ENCODE results near the gene TRMT13. TPM values are rescaled to one million over a fixed set of nuclear protein-coding genes. Genes with fewer than 3 reads are reported as not detected.
A peak's percentile ranks its signal among the peaks of the same experiment; 100 is the strongest.

TRMT13 gene
- total RNA-seq, 1 experiment from 2014 or later, result 12.7 TPM

DNA sequence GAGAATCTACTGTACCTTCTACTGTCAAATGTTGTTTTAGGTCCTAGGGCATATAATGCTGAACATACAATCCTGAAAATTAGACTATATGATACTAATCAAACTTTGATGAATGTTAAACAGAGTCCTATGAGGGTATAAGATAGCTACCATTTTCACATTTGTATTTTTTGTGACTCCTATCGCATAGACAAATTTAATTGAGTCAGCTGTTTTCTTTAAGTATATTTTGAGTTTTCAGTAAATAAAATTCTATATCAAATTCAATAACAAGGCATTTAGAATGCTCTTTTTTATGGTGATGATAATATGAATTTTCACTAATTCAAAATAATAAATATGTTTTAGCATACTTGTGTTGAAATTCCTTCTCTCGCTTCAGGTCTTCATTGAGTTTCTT is 35.1 kb downstream of the TRMT13 start:
- Mint-ChIP-seq H3K4me1 (0 out of 2 replicates have a peak, but pooled peaks cover 3% of the 10 kb centered on the region), H3K36me3 (no peaks in the 10 kb centered on the region), H3K9me3 (peaks cover 12% of the 10 kb centered on the region), H3K27me3 (ENCODE audit: low read depth) (no peaks in the 10 kb centered on the region; the same call in 1 of the 2 replicates), H3K4me3 (no peak overlapping the region), H3K27ac (no peak overlapping the region)
- ChIA-PET CTCF (no interaction called here), POLR2A (no interaction called here)
- DNase-seq (ENCODE audit: low spot score), result no peak
- TF ChIP-seq ZNF232 (CRISPR knock-in tag; IDR thresholded peaks at IDR 0.05) (no peak), ZNF317 (CRISPR knock-in tag; IDR thresholded peaks at IDR 0.05; ENCODE audit: borderline replicate concordance, low read depth) (no peak)
- ATAC-seq, result no peak

GRCh38 chr1:100177295-100178041 is 44.5 kb downstream of the TRMT13 start:
- Mint-ChIP-seq H3K27me3 (ENCODE audit: low read depth) (no peaks in the 10 kb centered on the region), H3K9me3 (no peaks in the 10 kb centered on the region), H3K4me1 (no peaks in the 10 kb centered on the region), H3K4me3 (no peak overlapping the region), H3K36me3 (no peaks in the 10 kb centered on the region), H3K27ac (no peak overlapping the region)
- ATAC-seq (no peak), DNase-seq (ENCODE audit: low spot score) (no peak)
- ChIA-PET CTCF (no interaction called here), POLR2A (no interaction called here)
- TF ChIP-seq IRF2 (CRISPR knock-in tag; IDR thresholded peaks at IDR 0.05; ENCODE audit: borderline replicate concordance, low read depth) (no peak), FOXJ3 (CRISPR knock-in tag; IDR thresholded peaks at IDR 0.05; ENCODE audit: borderline replicate concordance) (no peak), ZMAT4 (CRISPR knock-in tag; IDR thresholded peaks at IDR 0.05) (no peak)

GRCh38 chr1:100178091-100178490 is 45.1 kb downstream of the TRMT13 start, which contains the start of gene LRRC39:
TSS of gene LRRC39 (minus strand) at chr1:100178256. CDS start at chr1:100168516, 9,740 bp downstream.
- DNase-seq (ENCODE audit: low spot score) (no peak), ATAC-seq (no peak)
- no peaks in the 10 kb centered on the region for H3K9me3 Mint-ChIP-seq
- H3K4me1 Mint-ChIP-seq, result no peaks in the 10 kb centered on the region
- ChIA-PET CTCF (no interaction called here), POLR2A (no interaction called here)
- no peaks in the 10 kb centered on the region for H3K27me3 Mint-ChIP-seq (ENCODE audit: low read depth)
- no peaks in the 10 kb centered on the region for H3K36me3 Mint-ChIP-seq
- TF ChIP-seq ESRRA (CRISPR knock-in tag; IDR thresholded peaks at IDR 0.05; ENCODE audit: borderline replicate concordance) (no peak), ZNF532 (CRISPR knock-in tag; IDR thresholded peaks at IDR 0.05; ENCODE audit: borderline replicate concordance) (no peak)
- H3K27ac Mint-ChIP-seq, result no peak within 1 kb of the TSS
- H3K4me3 Mint-ChIP-seq, result no peak within 1 kb of the TSS

DNA sequence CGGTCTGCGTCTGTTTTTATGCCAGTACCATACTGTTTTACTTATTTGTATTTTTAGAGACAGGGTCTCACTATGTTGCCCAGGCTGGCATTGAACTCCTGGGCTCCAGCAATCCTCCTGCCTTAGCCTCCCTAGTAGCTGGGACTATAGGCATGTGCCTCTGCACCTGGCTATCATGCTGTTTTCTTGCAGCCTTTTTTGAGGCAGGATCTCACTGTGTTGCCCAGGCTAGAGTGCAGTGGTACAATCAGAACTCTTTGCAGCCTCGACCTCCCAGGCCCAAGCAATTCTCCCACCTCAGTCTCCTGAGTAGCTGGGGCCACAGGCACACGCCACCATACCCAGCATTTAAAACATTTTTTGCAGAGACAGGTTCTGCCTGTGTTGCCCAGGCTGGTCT is 50.4 kb downstream of the TRMT13 start:
- no peak overlapping the region for H3K4me3 Mint-ChIP-seq
- no peaks in the 10 kb centered on the region for H3K36me3 Mint-ChIP-seq
- DNase-seq (ENCODE audit: low spot score) (no peak), ATAC-seq (no peak)
- CTCF ChIA-PET, result no interaction called here
- H3K27me3 Mint-ChIP-seq (ENCODE audit: low read depth), result no peaks in the 10 kb centered on the region
- H3K9me3 Mint-ChIP-seq, result no peaks in the 10 kb centered on the region
- no peak overlapping the region for H3K27ac Mint-ChIP-seq
- TF ChIP-seq ZNF121 (CRISPR knock-in tag; IDR thresholded peaks at IDR 0.05), result peak; percentile 85; the same call in 1 of the 2 replicates
- TF ChIP-seq, protein P1, sequence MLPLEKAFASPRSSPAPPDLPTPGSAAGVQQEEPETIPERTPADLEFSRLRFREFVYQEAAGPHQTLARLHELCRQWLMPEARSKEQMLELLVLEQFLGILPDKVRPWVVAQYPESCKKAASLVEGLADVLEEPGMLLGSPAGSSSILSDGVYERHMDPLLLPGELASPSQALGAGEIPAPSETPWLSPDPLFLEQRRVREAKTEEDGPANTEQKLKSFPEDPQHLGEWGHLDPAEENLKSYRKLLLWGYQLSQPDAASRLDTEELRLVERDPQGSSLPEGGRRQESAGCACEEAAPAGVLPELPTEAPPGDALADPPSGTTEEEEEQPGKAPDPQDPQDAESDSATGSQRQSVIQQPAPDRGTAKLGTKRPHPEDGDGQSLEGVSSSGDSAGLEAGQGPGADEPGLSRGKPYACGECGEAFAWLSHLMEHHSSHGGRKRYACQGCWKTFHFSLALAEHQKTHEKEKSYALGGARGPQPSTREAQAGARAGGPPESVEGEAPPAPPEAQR (CRISPR knock-in tag; IDR thresholded peaks at IDR 0.05), result no peak
- TF ChIP-seq ZNF396 (CRISPR knock-in tag; IDR thresholded peaks at IDR 0.05; ENCODE audit: borderline replicate concordance), result no peak
- no peak for TF ChIP-seq ESRRA (CRISPR knock-in tag; IDR thresholded peaks at IDR 0.05; ENCODE audit: borderline replicate concordance)
- POLR2A ChIA-PET, result interaction anchor here (0.6 to 1.0 kb wide), 2 partner anchors 19 to 299 kb away, joined by 3 read pairs; no protein-coding TSS in a partner anchor
- H3K4me1 Mint-ChIP-seq, result no peaks in the 10 kb centered on the region

Measured in WTC11 (cell line).